Thymus (tissue), 11 donors: Measurements from ENCODE around the gene IL22RA2. TPM values are rescaled to one million over a fixed set of nuclear protein-coding genes. Genes with fewer than 3 reads are reported as not detected.

ENCODE experiments used
- DNase-seq, 9 donors: peaks; one replicate each; pipeline ENCODE4 v3.0.0-alpha.2; 2013; ENCODE audit warnings: low spot score in 9 of 9, low read depth in 6 of 9, missing footprints in 1 of 9
- H3K27ac ChIP-seq, 2 donors: one replicate each; pipeline ENCODE4 v1.5.1; 2013; ENCODE audit warnings: control low read depth in 1 of 2, low read depth in 1 of 2, low read length in 1 of 2, mild to moderate bottlenecking in 1 of 2, moderate library complexity in 1 of 2
- H3K27me3 ChIP-seq, 2 donors: one replicate each; pipeline ENCODE4 v1.5.1; 2013; ENCODE audit warnings: low read length in 1 of 2; ENCODE audit not compliant: control insufficient read depth in 2 of 2, insufficient read depth in 1 of 2
- H3K36me3 ChIP-seq, 2 donors: one replicate each; pipeline ENCODE4 v1.5.1; 2013; ENCODE audit warnings: low read length in 1 of 2, mild to moderate bottlenecking in 1 of 2, moderate library complexity in 1 of 2; ENCODE audit not compliant: control insufficient read depth in 2 of 2, insufficient read depth in 2 of 2
- H3K4me1 ChIP-seq, 2 donors: one replicate each; pipeline ENCODE4 v1.5.1; 2013; ENCODE audit warnings: low read length in 2 of 2; ENCODE audit not compliant: control insufficient read depth in 2 of 2, insufficient read depth in 2 of 2
- H3K4me3 ChIP-seq, 2 donors: one replicate each; pipeline ENCODE4 v1.5.1; 2013; ENCODE audit warnings: low read length in 2 of 2, control low read depth in 1 of 2, mild to moderate bottlenecking in 1 of 2
- H3K9me3 ChIP-seq, 2 donors: one replicate each; pipeline ENCODE4 v1.5.1; 2013; ENCODE audit warnings: low read length in 1 of 2, mild to moderate bottlenecking in 1 of 2; ENCODE audit not compliant: control insufficient read depth in 2 of 2, insufficient read depth in 1 of 2
- WGBS: extraction: QIAGEN DNeasy Blood & Tissue Kit; methylation state at CpG from one replicate; pipeline ENCODE4 v1.1.7; 2013; 5-methylcytosine and 5-hydroxymethylcytosine counted together
- polyA plus RNA-seq: library from polyadenylated mRNA; stranded (reverse); fragments of 200-250 nt; gene quantifications from one replicate; pipeline ENCODE4 v1.2.3, GENCODE V29; 2013
- total RNA-seq: library from RNA; stranded (reverse); fragments of 120-200 nt; gene quantifications from one replicate; pipeline ENCODE4 v1.2.4, GENCODE V29; 2013
- donor health status: healthy.

IL22RA2 gene
- total and polyA plus RNA-seq, 2 donors = 0.61 to 0.84 TPM

- Histone ChIP-seq H3K36me3 (no peaks in the 10 kb centered on the region), H3K9me3 (peaks cover 0 to 2% of the 10 kb centered on the region in 2 donors), H3K4me1 (peaks cover 0 to 2% of the 10 kb centered on the region in 2 donors), H3K4me3 (no peak overlapping the region), H3K27ac (no peak overlapping the region), H3K27me3 (peaks cover 0 to 2% of the 10 kb centered on the region in 2 donors)
- 100% methylated on average over 1 of the region's 1 CpG for WGBS
- no peak for DNase-seq
Measured at GRCh38 chr6:137149035-137149393, 24.4 kb downstream of the IL22RA2 start.

DNA sequence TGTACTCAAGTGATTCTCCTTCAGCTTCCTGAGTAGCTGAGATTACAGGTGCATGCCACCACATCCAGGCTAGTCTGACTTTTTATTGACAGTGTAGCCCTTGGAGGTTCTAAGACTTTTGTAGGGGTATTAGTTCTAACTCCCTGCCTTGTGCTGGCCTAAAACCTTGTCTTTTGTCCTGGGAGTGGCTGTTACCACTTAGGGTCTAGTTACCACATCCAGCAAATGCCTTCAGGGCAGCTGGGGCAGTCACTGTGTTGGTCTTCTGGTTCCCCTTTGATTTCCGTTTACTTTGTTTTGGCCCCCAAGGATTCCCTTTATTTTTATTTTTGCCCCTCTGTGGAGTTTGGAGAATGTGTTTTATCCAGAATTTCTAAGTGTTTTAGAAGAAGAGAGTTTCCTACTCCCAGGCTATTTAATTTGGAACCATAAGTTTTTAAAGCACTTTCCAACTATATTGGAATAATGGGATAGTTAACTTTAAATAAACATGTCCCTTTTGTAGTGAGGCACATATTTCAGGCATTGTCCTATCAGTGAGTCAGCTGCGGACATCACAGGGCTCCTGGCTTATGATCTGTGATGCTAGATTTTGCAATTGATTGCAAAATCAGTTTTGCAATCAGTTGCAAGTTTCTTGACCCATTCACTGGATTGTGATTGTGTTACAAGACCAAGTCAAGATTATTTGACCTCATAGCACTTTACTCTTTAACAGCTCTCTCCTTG is 25.0 kb downstream of the IL22RA2 start:
- H3K36me3 ChIP-seq = no peaks in the 10 kb centered on the region
- DNase-seq = no peak
- no peak overlapping the region for H3K27ac ChIP-seq
- H3K4me3 ChIP-seq = no peak overlapping the region
- peaks cover 0 to 2% of the 10 kb centered on the region in 2 donors for H3K27me3 ChIP-seq
- H3K4me1 ChIP-seq = peaks cover 0 to 2% of the 10 kb centered on the region in 2 donors
- WGBS = 97% methylated on average over 2 of the region's 2 CpGs
- peaks cover 0 to 2% of the 10 kb centered on the region in 2 donors for H3K9me3 ChIP-seq

- WGBS = 95% methylated on average over 4 of the region's 4 CpGs
- no peaks in the 10 kb centered on the region for H3K36me3 ChIP-seq
- H3K27ac ChIP-seq = no peak overlapping the region
- peaks cover 0 to 2% of the 10 kb centered on the region in 2 donors for H3K4me1 ChIP-seq
- no peak overlapping the region for H3K4me3 ChIP-seq
- peaks cover 0 to 2% of the 10 kb centered on the region in 2 donors for H3K27me3 ChIP-seq
- no peak for DNase-seq
- peaks cover 0 to 2% of the 10 kb centered on the region in 2 donors for H3K9me3 ChIP-seq
Measured at GRCh38 chr6:137147195-137147594, 26.2 kb downstream of the IL22RA2 start.

DNA sequence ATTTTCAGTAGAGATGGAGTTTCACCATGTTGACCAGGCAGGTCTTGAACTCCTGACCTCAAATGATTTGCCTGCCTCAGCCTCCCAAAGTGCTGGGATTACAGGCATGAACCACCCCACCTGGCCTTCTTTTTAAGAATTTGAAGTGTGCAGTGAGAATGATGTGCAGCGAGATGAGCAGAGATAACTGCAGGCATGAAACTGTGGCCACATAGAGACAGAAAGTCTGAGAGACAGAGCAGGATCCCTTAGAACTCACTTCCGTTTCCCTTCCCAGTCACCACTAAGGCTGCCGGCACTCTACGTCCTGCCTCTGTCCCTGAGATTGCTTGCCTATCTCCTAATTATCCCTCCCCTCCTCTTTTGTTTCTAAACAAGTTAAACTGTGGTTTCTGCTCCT is 27.2 kb downstream of the IL22RA2 start:
- H3K4me1 ChIP-seq = peaks cover 0 to 2% of the 10 kb centered on the region in 2 donors
- H3K27ac ChIP-seq = no peak overlapping the region
- DNase-seq = no peak
- no peaks in the 10 kb centered on the region for H3K9me3 ChIP-seq
- no peaks in the 10 kb centered on the region for H3K36me3 ChIP-seq
- WGBS = 98% methylated on average over 4 of the region's 4 CpGs
- no peak overlapping the region for H3K4me3 ChIP-seq
- H3K27me3 ChIP-seq = peaks cover 0 to 2% of the 10 kb centered on the region in 2 donors

DNA sequence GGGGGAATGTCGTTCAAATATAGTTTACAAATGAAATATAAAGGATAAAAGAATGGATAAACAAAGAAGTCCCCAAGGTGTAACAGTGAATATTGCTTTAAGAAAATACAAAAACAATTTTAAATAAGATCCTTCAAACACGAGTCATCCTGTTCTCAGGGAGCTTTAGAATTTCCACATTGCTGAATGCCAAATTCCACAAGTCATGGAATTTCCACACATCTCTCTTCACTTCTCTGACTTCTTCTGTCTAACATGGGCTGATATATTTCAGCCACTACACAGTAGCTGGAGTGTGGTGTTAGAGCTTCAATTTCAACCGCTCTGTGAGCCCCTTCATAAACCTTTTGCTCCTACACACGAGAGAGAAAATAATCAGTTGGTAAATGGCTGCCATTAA is 28.0 kb downstream of the IL22RA2 start:
- H3K4me1 ChIP-seq = peaks cover 0 to 2% of the 10 kb centered on the region in 2 donors
- peaks cover 0 to 2% of the 10 kb centered on the region in 2 donors for H3K27me3 ChIP-seq
- no peak overlapping the region for H3K27ac ChIP-seq
- H3K9me3 ChIP-seq = no peaks in the 10 kb centered on the region
- H3K36me3 ChIP-seq = no peaks in the 10 kb centered on the region
- no peak for DNase-seq
- WGBS = 94% methylated on average over 4 of the region's 4 CpGs
- H3K4me3 ChIP-seq = no peak overlapping the region

- Histone ChIP-seq H3K4me3 (no peak overlapping the region), H3K4me1 (peaks cover 0 to 4% of the 10 kb centered on the region in 2 donors), H3K9me3 (peaks cover 1 to 6% of the 10 kb centered on the region in 2 donors), H3K27me3 (no peaks in the 10 kb centered on the region), H3K36me3 (no peaks in the 10 kb centered on the region), H3K27ac (no peak overlapping the region)
- WGBS = 90% methylated on average over 1 of the region's 1 CpG
- no peak for DNase-seq
Measured at GRCh38 chr6:137136065-137136464, 37.4 kb downstream of the IL22RA2 start.

DNA sequence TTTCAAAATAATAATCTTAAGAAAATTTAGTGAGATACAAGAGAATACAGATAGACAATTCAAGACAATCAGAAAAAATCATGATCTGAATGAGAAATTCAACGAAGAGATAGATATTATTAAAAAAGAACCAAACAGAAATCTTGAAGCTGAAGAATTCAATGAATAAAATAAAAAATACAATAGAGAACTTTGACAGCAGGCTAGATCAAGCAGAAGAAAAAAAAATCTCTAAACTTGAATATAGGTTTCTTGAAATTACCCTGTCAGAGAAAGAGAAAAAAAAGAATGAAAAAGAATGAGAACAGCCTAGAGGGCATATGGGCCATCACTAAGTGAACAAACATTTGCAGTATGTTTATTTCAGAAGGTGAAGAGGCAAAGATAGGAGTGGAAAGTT is 39.0 kb downstream of the IL22RA2 start:
- H3K27me3 ChIP-seq = no peaks in the 10 kb centered on the region
- peaks cover 0 to 4% of the 10 kb centered on the region in 2 donors for H3K4me1 ChIP-seq
- no peak for DNase-seq
- 96% methylated on average over 1 of the region's 1 CpG for WGBS
- H3K4me3 ChIP-seq = no peak overlapping the region
- H3K36me3 ChIP-seq = no peaks in the 10 kb centered on the region
- H3K27ac ChIP-seq = no peak overlapping the region
- peaks cover 0 to 6% of the 10 kb centered on the region in 2 donors for H3K9me3 ChIP-seq

DNA sequence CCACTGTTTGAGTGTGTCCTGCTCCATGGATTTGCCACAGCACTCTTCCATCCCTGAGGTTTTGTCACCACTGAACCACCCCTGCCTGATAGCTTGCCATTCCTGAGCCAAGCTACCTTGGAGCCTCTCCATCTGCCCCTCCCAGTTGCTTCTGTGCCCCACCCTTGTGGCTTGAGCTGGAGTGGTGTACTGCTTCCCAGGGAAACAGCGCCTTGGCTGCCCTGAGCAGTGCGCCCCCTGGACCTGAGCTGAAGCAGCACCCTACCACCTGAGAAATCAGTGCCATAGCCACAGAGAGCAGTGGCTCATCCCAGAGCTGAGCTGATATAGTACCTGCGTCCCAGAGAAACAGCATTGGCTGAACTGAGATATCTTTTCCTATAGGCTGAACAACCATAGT is 40.3 kb downstream of the IL22RA2 start:
- WGBS = over 99% methylated on average over 3 of the region's 3 CpGs
- Histone ChIP-seq H3K27me3 (no peaks in the 10 kb centered on the region), H3K9me3 (peaks cover 0 to 6% of the 10 kb centered on the region in 2 donors), H3K36me3 (no peaks in the 10 kb centered on the region), H3K4me1 (peaks cover 0 to 4% of the 10 kb centered on the region in 2 donors), H3K4me3 (no peak overlapping the region), H3K27ac (no peak overlapping the region)
- DNase-seq = no peak

DNA sequence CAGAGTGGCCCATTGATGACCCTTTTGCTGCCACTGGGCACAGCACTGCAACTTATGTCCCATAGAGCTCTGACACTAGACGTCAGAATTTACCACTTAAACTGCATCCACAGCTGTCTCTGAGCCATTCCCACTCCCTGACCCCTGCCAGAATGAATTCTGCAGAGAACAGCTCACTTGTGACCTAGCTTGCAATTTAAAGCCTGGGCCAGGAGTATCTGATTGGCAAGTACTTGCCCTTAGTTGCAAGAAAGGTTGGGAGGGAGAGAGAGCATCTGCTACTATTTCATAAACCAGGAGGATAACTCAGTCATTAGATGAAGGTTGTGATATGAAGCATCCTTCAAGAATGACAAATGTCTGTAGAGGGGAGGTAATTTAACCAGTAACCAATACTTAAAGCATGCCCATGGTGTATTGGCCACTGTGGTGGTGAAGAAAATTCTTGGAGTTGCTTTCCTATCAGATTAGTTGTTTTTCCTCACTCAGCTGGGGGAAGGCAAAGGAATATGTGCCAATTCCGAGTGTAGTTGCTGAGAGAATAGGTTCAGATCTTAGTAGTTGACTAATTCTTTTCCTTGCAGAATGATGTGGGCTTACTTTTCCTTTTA is 46.5 kb downstream of the IL22RA2 start:
- no peak for DNase-seq
- Histone ChIP-seq H3K4me1 (peaks cover 0 to 4% of the 10 kb centered on the region in 2 donors), H3K27me3 (no peaks in the 10 kb centered on the region), H3K4me3 (no peak overlapping the region), H3K9me3 (no peaks in the 10 kb centered on the region), H3K36me3 (no peaks in the 10 kb centered on the region), H3K27ac (no peak overlapping the region)
- 95% methylated on average over 2 of the region's 2 CpGs for WGBS
